ENCODE measurements around the gene SYNRG.
"Not testable (repeated sequence)": the region's sequence is repeated elsewhere in the genome, so short reads cannot be mapped to it uniquely, and the experiment has no call there.

Gene SYNRG

GRCh38 chr17:37609170-37610040 lies at the start of gene SYNRG:
SYNRG (minus strand) TSS chr17:37609418; CDS start chr17:37609355, 63 bp downstream.
- in situ Hi-C loops (cut with MboI; ENCODE audit: low sequenced_read_pairs), result no loop called here

GRCh38 chr17:37657202-37657601 lies 48.0 kb upstream of the SYNRG start:
- in situ Hi-C loops (cut with MboI; ENCODE audit: low sequenced_read_pairs), result no loop called here

DNA sequence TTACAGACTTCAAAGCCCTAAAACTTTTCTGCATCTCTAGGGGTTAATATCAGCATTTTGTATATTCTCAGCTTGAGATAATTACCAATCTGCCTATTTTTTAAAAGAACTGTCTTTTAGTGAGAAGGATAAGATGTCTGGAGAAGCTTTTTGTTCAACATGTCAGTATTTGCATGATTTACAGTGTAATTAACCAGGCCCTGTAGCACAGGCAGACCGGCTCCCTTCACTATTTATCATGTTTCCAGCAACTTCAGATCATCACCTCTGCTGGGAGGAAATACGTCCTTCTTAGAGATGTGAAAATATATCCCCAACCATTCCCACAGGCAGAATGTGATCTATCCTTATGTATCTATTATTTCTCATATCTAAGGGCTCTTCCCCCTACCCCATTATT lies 42.6 kb upstream of the SYNRG start:
- in situ Hi-C loops (cut with MboI; ENCODE audit: low sequenced_read_pairs), result no loop called here

- in situ Hi-C loops (cut with MboI; ENCODE audit: low sequenced_read_pairs), result no loop called here
These were observed 41.3 kb upstream of the SYNRG start for GRCh38 chr17:37650419-37651003.

GRCh38 chr17:37648555-37648954 lies 39.3 kb upstream of the SYNRG start:
- in situ Hi-C loops (cut with MboI; ENCODE audit: low sequenced_read_pairs), result no loop called here

GRCh38 chr17:37647856-37648255 lies 38.6 kb upstream of the SYNRG start:
- in situ Hi-C loops (cut with MboI; ENCODE audit: low sequenced_read_pairs), result no loop called here

- in situ Hi-C loops (cut with MboI; ENCODE audit: low sequenced_read_pairs), result no loop called here
These were observed 34.7 kb upstream of the SYNRG start for GRCh38 chr17:37643869-37644268.

GRCh38 chr17:37643118-37643766 lies 34.0 kb upstream of the SYNRG start, which contains the start of gene DDX52:
DDX52 (minus strand) TSS chr17:37643446; CDS start chr17:37643420, 26 bp downstream.
- in situ Hi-C loops (cut with MboI; ENCODE audit: low sequenced_read_pairs), result no loop called here

DNA sequence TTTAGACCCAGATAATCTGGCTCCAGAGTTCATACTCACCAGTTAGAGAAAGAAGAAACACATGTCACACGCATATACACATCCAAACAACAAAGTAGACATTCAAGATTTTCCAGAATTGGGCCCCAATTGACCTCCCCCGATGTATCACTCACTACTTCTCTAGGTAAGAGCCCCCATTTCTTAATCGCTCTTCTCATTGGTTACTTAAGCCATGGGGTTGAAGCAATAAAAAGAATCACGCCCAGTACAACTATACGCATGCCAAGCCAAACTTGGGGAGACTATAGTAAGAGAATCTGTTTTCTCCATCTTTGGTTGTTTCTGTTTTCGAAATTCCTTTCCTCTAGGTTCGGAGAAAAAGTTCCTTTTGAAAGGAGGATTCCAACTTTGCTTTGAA lies 33.5 kb upstream of the SYNRG start:
- in situ Hi-C loops (cut with MboI; ENCODE audit: low sequenced_read_pairs), result no loop called here

GRCh38 chr17:37640015-37640414 lies 30.8 kb upstream of the SYNRG start:
- in situ Hi-C loops (cut with MboI; ENCODE audit: low sequenced_read_pairs), result no loop called here

DNA sequence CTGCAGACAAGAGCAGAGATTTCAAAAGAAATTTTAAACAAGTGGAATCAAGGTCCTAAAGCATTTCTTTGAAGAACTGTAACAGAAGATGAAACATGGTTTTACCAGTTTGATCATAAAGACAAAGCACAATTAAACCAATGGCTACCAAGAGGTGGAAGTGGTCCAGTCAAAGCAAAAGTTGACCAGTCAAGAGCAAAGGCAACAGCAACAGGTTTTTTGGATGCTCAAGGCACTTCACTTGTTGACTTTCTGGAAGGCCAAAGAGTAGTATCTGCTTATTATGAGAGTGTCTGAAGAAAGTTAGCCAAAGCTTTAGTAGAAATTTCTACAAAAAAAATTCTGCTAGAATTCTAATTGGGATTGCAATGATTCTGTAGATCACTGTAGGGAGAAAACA lies 28.7 kb upstream of the SYNRG start:
- in situ Hi-C loops (cut with MboI; ENCODE audit: low sequenced_read_pairs), result no loop called here

- in situ Hi-C loops (cut with MboI; ENCODE audit: low sequenced_read_pairs), result not testable (repeated sequence)
These were observed 7.2 kb upstream of the SYNRG start for GRCh38 chr17:37616430-37616829.

GRCh38 chr17:37614823-37615222 lies 5.6 kb upstream of the SYNRG start:
- in situ Hi-C loops (cut with MboI; ENCODE audit: low sequenced_read_pairs), result no loop called here

- in situ Hi-C loops (cut with MboI; ENCODE audit: low sequenced_read_pairs), result no loop called here
These were observed 5.2 kb upstream of the SYNRG start for GRCh38 chr17:37614391-37614790.

GRCh38 chr17:37610971-37611370 lies 1.8 kb upstream of the SYNRG start:
- in situ Hi-C loops (cut with MboI; ENCODE audit: low sequenced_read_pairs), result no loop called here

DNA sequence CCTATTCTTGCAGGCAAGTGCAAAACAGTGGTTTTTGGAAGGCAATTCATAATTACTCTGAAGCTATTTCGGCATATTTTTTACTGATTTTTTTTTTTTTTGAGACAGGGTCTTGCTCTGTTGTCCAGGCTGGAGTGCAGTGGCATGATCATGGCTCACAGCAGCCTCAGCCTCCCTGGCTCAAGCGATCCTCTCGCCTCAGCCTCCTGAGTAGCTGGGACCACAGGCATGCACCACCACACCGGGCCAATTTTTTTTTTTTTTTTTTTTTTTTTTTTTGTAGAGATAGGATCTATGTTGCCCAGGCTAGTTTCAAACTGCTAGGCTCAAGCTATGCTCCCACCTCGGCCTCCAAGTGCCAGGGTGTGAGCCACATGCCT lies 813 bp upstream of the SYNRG start:
- in situ Hi-C loops (cut with MboI; ENCODE audit: low sequenced_read_pairs), result not testable (repeated sequence)

DNA sequence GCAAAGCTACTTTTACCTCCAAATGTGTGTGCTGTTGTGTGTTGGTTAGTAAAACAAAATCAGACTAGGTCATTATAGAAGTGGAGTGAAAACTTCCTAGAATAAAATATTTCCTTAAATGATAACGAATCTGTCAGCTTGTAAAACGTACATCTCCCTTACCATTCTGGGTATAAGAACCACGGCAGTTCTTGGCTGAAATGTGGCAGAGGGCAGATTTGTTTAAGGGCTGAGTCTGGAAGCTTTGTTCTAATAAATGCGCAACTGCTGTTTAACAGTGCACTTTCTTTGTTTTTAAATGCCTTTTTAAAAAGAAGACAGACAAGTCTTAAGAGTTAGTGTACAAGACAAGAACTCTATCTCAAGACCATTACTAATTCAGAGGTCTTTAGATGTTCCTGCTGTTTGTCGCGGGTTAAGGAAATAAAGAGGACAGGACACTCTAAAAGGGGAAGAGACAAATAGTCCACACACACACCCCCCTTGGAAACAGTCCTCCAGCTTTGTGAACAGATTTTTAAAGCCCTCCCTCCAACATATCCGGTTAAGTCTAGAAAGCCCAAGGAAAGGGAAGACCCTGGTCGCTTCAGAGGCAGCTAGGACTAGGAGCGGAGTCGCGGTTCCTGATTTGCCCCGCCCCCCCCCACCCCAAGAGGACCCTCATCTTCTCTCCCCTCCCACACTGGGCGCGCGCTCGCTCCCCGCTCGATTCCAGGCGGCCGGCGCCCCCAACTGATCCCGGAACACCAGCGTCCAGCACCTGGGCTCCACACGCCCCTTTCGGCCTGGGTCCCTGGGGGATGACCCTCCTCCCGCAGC lies 658 bp downstream of the SYNRG start:
- in situ Hi-C loops (cut with MboI; ENCODE audit: low sequenced_read_pairs), result no loop called here

DNA sequence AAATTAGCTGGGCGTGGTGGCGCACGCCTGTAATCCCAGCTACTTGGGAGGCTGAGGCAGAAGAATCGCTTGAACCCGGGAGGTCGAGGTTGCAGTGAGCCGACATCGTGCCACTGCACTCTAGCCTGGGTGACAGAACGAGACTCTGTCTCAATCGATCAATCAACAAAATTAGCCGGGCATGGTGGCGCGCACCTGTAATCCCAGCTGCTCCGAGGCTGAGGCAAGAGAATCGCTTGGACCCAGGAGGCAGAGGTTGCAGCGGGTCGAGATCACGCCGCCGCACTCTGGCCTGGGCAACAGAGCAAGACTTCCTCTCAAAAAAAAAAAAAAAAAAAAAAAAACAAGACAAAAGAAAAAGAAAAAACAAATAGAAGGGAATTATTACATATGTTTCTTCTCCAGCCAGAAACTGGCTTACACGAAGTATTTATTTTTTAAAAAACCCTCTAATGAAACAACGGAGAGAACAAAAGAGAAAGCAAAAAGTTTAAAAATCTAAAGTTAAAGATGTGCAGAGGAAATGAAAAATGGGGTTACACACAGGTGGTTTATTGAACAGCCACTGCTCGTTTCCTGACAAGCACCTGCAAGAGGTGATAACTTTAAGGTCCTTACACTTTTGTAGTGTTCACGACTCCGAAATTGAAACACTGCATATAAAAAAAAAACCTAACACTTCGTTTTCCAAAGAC lies 1.4 kb downstream of the SYNRG start:
- in situ Hi-C loops (cut with MboI; ENCODE audit: low sequenced_read_pairs), result no loop called here

DNA sequence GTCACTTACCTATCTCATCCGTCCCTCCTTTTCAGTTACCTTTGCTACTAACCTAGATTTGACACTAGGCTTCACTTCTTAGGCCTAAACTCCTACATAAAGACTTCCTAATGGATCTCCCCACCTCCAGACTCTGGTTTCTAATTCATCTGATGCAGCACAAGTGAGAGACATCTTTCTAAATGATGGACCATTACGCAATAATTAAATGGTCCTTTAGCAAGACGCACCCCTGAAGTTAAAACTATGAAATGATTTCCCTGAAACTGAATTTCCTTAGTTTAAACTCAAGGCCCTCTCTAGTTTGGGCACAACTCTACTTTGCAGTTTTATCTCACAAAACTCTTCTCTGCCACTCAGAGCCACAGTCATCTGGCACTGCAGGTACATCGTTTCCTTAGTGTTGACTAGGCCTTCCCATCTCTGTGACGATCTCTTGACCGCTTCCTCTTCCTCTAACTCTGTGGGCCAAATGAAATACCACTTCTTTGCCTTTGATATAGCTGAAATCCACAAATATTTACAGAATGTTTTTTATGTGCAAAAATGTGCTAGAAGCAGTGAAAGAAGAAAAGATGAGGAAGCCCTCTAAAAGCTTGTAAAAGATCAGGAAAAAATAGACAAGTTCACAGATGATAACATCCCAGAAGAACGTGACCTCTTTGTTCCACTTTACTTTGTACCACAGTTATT lies 3.3 kb downstream of the SYNRG start:
- in situ Hi-C loops (cut with MboI; ENCODE audit: low sequenced_read_pairs), result no loop called here

DNA sequence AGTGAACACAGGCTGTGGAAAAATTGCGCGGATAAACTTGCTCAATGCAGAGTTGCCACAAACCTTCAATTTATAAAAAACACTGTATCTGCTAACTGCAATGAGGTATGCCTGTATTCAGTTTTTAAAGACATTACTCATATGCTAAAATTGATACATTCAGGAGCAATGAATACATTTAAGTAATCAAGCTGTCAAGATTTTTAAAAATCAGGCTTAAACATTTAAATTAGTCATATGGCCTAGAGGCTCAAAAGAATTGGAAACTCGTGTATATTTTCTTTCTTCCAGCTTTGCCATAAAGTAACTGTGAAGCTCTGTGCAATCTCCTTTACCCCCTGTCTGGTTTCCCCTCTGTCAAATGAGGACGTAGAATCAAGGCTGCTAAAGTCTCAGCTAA lies 4.1 kb downstream of the SYNRG start:
- in situ Hi-C loops (cut with MboI; ENCODE audit: low sequenced_read_pairs), result no loop called here
